ENCODE data around the gene BAZ2A.

- TF ChIP-seq POLR2A (IDR thresholded peaks at IDR 0.05; ENCODE audit: borderline replicate concordance, extremely low read depth, insufficient read depth, insufficient read length) (no peak), CTCF (IDR thresholded peaks at IDR 0.05 in 2 of 3, conservative IDR thresholded peaks at IDR 0.05 in 1 of 3; ENCODE audit: borderline replicate concordance in 1 of 3, insufficient read depth in 1 of 3, low read depth in 2 of 3, low read length in 2 of 3) (no peak), EZH2phosphoT487 (IDR thresholded peaks at IDR 0.05; ENCODE audit: borderline replicate concordance) (no peak), JUND (IDR thresholded peaks at IDR 0.05) (no peak), CEBPB (IDR thresholded peaks at IDR 0.05; ENCODE audit: low read depth) (no peak), CBX3 (IDR thresholded peaks at IDR 0.05; ENCODE audit: low read depth) (no peak), ZFX (IDR thresholded peaks at IDR 0.05) (no peak), EZH2 (IDR thresholded peaks at IDR 0.05) (no peak), REST (IDR thresholded peaks at IDR 0.05; ENCODE audit: low read depth) (no peak), ZNF274 (IDR thresholded peaks at IDR 0.05; ENCODE audit: low read depth, low read length) (no peak), RAD21 (IDR thresholded peaks at IDR 0.05; ENCODE audit: low read depth) (no peak), EGR1 (IDR thresholded peaks at IDR 0.05; ENCODE audit: low read depth) (no peak)
These were observed 79.1 kb downstream of the BAZ2A start for GRCh38 chr12:56551070-56551469.
